Neural progenitor cell (in vitro differentiated cells): ENCODE measurements around the gene NDUFA13. TPM values are rescaled to one million over a fixed set of nuclear protein-coding genes. Genes with fewer than 3 reads are reported as not detected.

Experiments used
- DNase-seq: peaks from one replicate; pipeline ENCODE4 v3.0.0-alpha.2; 2016; ENCODE audit warnings: low spot score
- H2AFZ ChIP-seq: fragments of 200-600 bp; sonication (generic); replicated peaks from 2 replicates; pipeline ENCODE4 v1.6.1; 2016; ENCODE audit warnings: antibody characterized with exemption
- H3F3A ChIP-seq: fragments of 200-600 bp; sonication (generic); 2 replicates; pipeline ENCODE4 v1.6.1; 2016; ENCODE audit warnings: antibody characterized with exemption, low read depth
- H3K27ac ChIP-seq: fragments of 200-600 bp; sonication (generic); 2 replicates; pipeline ENCODE4 v1.5.1; 2016; ENCODE audit warnings: mild to moderate bottlenecking
- H3K27me3 ChIP-seq: fragments of 200-600 bp; sonication (generic); 2 replicates; pipeline ENCODE4 v1.6.1; 2016; ENCODE audit warnings: mild to moderate bottlenecking, moderate library complexity
- H3K36me3 ChIP-seq: fragments of 200-600 bp; sonication (generic); 2 replicates; pipeline ENCODE4 v1.5.1; 2016
- H3K4me1 ChIP-seq: fragments of 200-600 bp; sonication (generic); 2 replicates; pipeline ENCODE4 v1.6.1; 2016; ENCODE audit warnings: mixed run types
- H3K4me2 ChIP-seq: fragments of 200-600 bp; sonication (generic); 2 replicates; pipeline ENCODE4 v1.6.1; 2016
- H3K4me3 ChIP-seq: fragments of 200-600 bp; sonication (generic); 2 replicates; pipeline ENCODE4 v1.5.1; 2016
- H3K79me2 ChIP-seq: fragments of 200-600 bp; sonication (generic); 2 replicates; pipeline ENCODE4 v1.6.1; 2016; ENCODE audit warnings: low read depth
- H3K9ac ChIP-seq: fragments of 200-600 bp; sonication (generic); 2 replicates; pipeline ENCODE4 v1.6.1; 2016
- H3K9me3 ChIP-seq: fragments of 200-600 bp; sonication (generic); 2 replicates; pipeline ENCODE4 v1.5.1; 2016; ENCODE audit warnings: low read depth
- H4K20me1 ChIP-seq: fragments of 200-600 bp; sonication (generic); 2 replicates; pipeline ENCODE4 v1.6.1; 2016; ENCODE audit warnings: low read depth
- H3K27ac Mint-ChIP-seq: 3 replicates; pipeline ENCODE4 v1.8.0; 2021; ENCODE audit warnings: mixed read lengths
- H3K27me3 Mint-ChIP-seq: 2 replicates; pipeline ENCODE4 v1.8.0; 2022; ENCODE audit warnings: low read depth, mild to moderate bottlenecking, inconsistent platforms, moderate library complexity, mixed read lengths; ENCODE audit not compliant: insufficient read depth
- H3K36me3 Mint-ChIP-seq: 3 replicates; pipeline ENCODE4 v1.8.0; 2021; ENCODE audit warnings: mixed read lengths
- H3K4me1 Mint-ChIP-seq: 3 replicates; pipeline ENCODE4 v1.8.0; 2021; ENCODE audit warnings: mixed read lengths
- H3K4me3 Mint-ChIP-seq: 3 replicates; pipeline ENCODE4 v1.8.0; 2021; ENCODE audit warnings: mild to moderate bottlenecking, moderate library complexity, mixed read lengths
- H3K9me3 Mint-ChIP-seq: 3 replicates; pipeline ENCODE4 v1.8.0; 2020; ENCODE audit warnings: mixed read lengths
- EZH2 ChIP-seq: fragments of 200-600 bp; sonication (generic); IDR thresholded peaks from 2 replicates; pipeline ENCODE4 v1.6.1; 2017; ENCODE audit warnings: antibody characterized with exemption, mild to moderate bottlenecking, moderate library complexity
- EZH2phosphoT487 ChIP-seq: fragments of 200-600 bp; sonication (generic); IDR thresholded peaks from 2 replicates; pipeline ENCODE4 v1.6.1; 2017; ENCODE audit warnings: antibody characterized with exemption
- total RNA-seq: library from RNA; depleted of rRNA; stranded (reverse); fragments of >200 nt; gene quantifications from 2 replicates; pipeline ENCODE4 v1.2.3, GENCODE V29; 2015; ENCODE audit warnings: low replicate concordance
- TF ChIP-seq, protein P1 (sequence below): fragments of 200-600 bp; sonication (generic); IDR thresholded peaks from 2 replicates; pipeline ENCODE4 v1.5.1; 2017; ENCODE audit warnings: antibody characterized with exemption, mild to moderate bottlenecking

The NDUFA13 gene
- total RNA-seq, 1 donor from 2014 or later = 78.6 TPM

DNA sequence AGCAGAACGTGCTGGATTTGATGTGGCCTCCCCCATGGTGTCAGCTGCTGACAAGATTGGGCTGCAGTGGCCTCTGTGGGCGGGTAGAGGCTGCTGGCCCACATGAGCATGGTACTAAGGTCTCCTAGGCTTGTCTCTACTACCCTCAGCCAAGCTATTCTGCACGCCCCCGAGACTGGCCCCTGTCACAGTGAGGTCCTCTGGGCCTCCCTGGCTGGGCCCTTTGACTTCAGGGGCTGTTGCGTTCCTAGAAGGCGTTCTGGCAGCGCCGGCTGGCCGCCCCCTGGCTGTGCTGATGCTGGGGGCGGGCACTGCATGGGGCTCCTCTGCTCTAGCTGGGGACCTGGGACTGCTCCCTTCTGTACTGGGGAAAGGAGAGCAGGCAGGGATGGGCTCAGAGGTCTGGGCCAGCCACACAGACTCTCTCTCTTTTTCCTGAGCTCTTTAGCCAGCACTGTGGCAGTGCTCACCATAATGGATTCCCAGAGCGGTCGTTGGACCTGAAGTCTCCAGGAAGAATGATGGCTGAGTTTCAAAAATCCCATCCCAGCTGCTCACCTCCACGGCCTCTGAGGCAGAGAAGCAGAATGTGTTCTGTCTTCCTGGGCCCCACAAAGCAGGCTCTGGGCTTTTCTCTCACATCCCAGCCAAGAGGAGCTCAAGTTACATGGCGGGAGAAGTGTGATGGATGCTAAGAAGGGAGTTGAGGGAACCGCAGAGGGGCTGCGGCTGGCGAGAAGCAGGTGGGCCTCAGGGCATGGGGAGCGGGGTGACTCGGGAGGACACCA, 33.0 kb upstream of the NDUFA13 start:
- H3K27me3 Mint-ChIP-seq = peaks cover 11% of the 10 kb centered on the region
- DNase-seq = no peak
- Histone ChIP-seq H3K9me3 (no peaks in the 10 kb centered on the region), H3K4me1 (peaks cover 18% of the 10 kb centered on the region), H3K36me3 (no peaks in the 10 kb centered on the region), H3K9ac (no peak overlapping the region), H3K79me2 (peaks cover 86% of the 10 kb centered on the region), H3K4me3 (no peak overlapping the region), H3K27ac (no peak overlapping the region), H3K4me2 (peak overlapping the region; percentile 23), H3F3A (peaks cover 5% of the 10 kb centered on the region), H4K20me1 (peaks cover 36% of the 10 kb centered on the region), H2AFZ (no peak overlapping the region), H3K27me3 (no peaks in the 10 kb centered on the region)
- H3K36me3 Mint-ChIP-seq = peaks cover 7% of the 10 kb centered on the region
- TF ChIP-seq EZH2 (no peak), EZH2phosphoT487 (no peak)
- TF ChIP-seq, protein P1, sequence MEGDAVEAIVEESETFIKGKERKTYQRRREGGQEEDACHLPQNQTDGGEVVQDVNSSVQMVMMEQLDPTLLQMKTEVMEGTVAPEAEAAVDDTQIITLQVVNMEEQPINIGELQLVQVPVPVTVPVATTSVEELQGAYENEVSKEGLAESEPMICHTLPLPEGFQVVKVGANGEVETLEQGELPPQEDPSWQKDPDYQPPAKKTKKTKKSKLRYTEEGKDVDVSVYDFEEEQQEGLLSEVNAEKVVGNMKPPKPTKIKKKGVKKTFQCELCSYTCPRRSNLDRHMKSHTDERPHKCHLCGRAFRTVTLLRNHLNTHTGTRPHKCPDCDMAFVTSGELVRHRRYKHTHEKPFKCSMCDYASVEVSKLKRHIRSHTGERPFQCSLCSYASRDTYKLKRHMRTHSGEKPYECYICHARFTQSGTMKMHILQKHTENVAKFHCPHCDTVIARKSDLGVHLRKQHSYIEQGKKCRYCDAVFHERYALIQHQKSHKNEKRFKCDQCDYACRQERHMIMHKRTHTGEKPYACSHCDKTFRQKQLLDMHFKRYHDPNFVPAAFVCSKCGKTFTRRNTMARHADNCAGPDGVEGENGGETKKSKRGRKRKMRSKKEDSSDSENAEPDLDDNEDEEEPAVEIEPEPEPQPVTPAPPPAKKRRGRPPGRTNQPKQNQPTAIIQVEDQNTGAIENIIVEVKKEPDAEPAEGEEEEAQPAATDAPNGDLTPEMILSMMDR = no peak
- peak overlapping the region; percentile 82 for H3K27ac Mint-ChIP-seq
- H3K4me1 Mint-ChIP-seq = peaks cover 25% of the 10 kb centered on the region
- no peaks in the 10 kb centered on the region for H3K9me3 Mint-ChIP-seq
- H3K4me3 Mint-ChIP-seq = no peak overlapping the region

DNA sequence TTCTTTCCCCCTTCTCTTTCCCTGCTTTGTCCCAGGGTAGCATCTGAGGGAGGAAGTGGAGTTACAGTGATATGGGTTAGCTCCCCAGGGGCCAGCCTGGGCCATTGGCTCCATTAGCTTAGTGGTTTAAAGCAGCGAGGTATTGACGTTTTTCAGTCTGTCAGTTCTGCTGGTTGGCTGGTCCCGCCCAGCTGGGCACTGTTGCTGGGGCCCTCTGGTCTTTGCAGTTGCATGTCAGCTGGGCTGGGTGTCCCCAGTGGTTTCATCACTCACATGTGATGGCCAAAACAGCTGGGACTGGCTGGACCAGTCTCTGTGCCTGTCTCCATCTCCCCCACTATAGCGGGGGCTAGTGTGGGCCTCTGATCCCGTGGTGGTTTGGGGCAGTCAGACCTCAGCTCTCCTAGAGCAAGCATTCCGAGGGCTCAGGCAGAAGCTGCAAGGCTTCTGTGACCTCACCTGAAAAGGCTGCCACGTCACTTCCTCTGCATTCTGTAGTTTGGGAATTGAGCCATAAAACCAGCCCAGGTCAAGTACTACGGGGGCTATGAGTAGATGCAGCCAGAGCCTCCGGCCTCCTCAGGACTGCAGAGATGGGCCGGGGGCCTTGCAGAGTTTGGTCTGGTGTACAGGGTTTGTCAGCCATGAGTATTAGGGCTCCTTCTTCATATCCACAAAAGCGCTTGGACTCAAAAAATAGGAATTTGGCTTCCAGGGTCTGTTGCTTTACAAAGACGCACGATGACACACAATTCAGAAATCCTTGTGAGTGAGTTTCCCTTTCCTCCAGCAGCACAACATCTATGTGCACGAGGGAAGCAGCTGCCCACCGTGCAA, 30.6 kb upstream of the NDUFA13 start:
- H3K4me2 ChIP-seq = no peak overlapping the region
- H3F3A ChIP-seq = peaks cover 28% of the 10 kb centered on the region
- Mint-ChIP-seq H3K27ac (peak overlapping the region; percentile 53), H3K36me3 (peaks cover 3% of the 10 kb centered on the region), H3K27me3 (peaks cover 12% of the 10 kb centered on the region), H3K4me3 (no peak overlapping the region), H3K9me3 (no peaks in the 10 kb centered on the region), H3K4me1 (peaks cover 49% of the 10 kb centered on the region)
- DNase-seq = no peak
- H3K4me3 ChIP-seq = no peak overlapping the region
- H3K4me1 ChIP-seq = peaks cover 34% of the 10 kb centered on the region
- TF ChIP-seq EZH2phosphoT487 = no peak
- no peak for TF ChIP-seq EZH2
- no peaks in the 10 kb centered on the region for H3K36me3 ChIP-seq
- peaks cover 40% of the 10 kb centered on the region for H4K20me1 ChIP-seq
- H3K9ac ChIP-seq = no peak overlapping the region
- H2AFZ ChIP-seq = no peak overlapping the region
- H3K27me3 ChIP-seq = no peaks in the 10 kb centered on the region
- no peak overlapping the region for H3K27ac ChIP-seq
- H3K9me3 ChIP-seq = no peaks in the 10 kb centered on the region
- H3K79me2 ChIP-seq = peaks cover 76% of the 10 kb centered on the region

DNA sequence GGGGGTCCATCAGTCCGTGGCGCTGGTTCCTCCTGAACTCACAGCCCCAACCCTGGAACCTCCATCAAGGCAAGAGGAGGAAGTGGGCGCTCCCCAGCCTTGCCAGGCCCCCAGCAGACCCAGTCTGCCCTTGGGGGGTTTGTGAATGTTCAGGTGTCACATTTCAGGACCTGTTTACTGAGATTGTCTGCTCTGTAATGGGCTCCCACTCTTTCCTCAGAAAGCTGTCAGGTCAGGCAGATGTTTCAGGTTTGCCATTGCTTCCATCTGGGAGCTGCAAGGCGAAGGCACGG, 30.1 kb upstream of the NDUFA13 start:
- Histone ChIP-seq H4K20me1 (peaks cover 42% of the 10 kb centered on the region), H3K27me3 (no peaks in the 10 kb centered on the region), H3K79me2 (peaks cover 75% of the 10 kb centered on the region), H3K27ac (no peak overlapping the region), H3K4me1 (peaks cover 34% of the 10 kb centered on the region), H3F3A (peaks cover 28% of the 10 kb centered on the region), H3K4me2 (no peak overlapping the region), H3K4me3 (no peak overlapping the region), H3K9me3 (no peaks in the 10 kb centered on the region), H3K9ac (no peak overlapping the region), H3K36me3 (no peaks in the 10 kb centered on the region), H2AFZ (no peak overlapping the region)
- Mint-ChIP-seq H3K27ac (no peak overlapping the region), H3K4me3 (no peak overlapping the region), H3K36me3 (peaks cover 3% of the 10 kb centered on the region), H3K9me3 (no peaks in the 10 kb centered on the region), H3K27me3 (peaks cover 12% of the 10 kb centered on the region), H3K4me1 (peaks cover 52% of the 10 kb centered on the region)
- DNase-seq = no peak
- TF ChIP-seq EZH2 = no peak
- no peak for TF ChIP-seq EZH2phosphoT487
- TF ChIP-seq, protein P1 = no peak
